HepG2 (cell line): ENCODE measurements around the gene LCORL. TPM values are rescaled to one million over a fixed set of nuclear protein-coding genes. Genes with fewer than 3 reads are reported as not detected.

Experiments used
- ATM ChIP-seq: fragments of 450-650 bp; IDR thresholded peaks from 2 replicates; pipeline ENCODE4 v1.7.1; 2017; ENCODE audit warnings: mild to moderate bottlenecking, borderline replicate concordance
- CENPT ChIP-seq: sonication (generic); formaldehyde crosslinking; IDR thresholded peaks from 2 replicates; pipeline ENCODE4 v1.8.0; 2022; ENCODE audit warnings: low read depth, mild to moderate bottlenecking, moderate library complexity, missing genetic modification reagents
- EEA1 ChIP-seq: sonication (generic); formaldehyde crosslinking; IDR thresholded peaks from 2 replicates; pipeline ENCODE4 v1.5.1; 2020; ENCODE audit warnings: mild to moderate bottlenecking, missing genetic modification reagents, borderline replicate concordance
- EED ChIP-seq: sonication (generic); formaldehyde crosslinking; IDR thresholded peaks from 2 replicates; pipeline ENCODE4 v1.5.0; 2020; ENCODE audit warnings: mild to moderate bottlenecking, missing genetic modification reagents
- FOSL1 ChIP-seq: sonication (generic); formaldehyde crosslinking; IDR thresholded peaks from 2 replicates; pipeline ENCODE4 v1.9.0; 2021; ENCODE audit warnings: missing genetic modification reagents, borderline replicate concordance
- GZF1 ChIP-seq: sonication (generic); formaldehyde crosslinking; IDR thresholded peaks from 2 replicates; pipeline ENCODE4 v1.5.1; 2020; ENCODE audit warnings: mild to moderate bottlenecking, missing genetic modification reagents
- HCFC1 ChIP-seq: fragments of 150-350 bp; IDR thresholded peaks from 2 replicates; pipeline ENCODE4 v1.6.1; 2014; ENCODE audit warnings: low read depth, low read length
- PHF5A ChIP-seq: IDR thresholded peaks from one replicate; pipeline ENCODE4 v1.6.1; 2018; ENCODE audit warnings: low read depth, missing genetic modification reagents; ENCODE audit not compliant: unreplicated experiment
- ZNF230 ChIP-seq: sonication (generic); formaldehyde crosslinking; IDR thresholded peaks from 2 replicates; pipeline ENCODE4 v1.4.0; 2020; ENCODE audit warnings: mild to moderate bottlenecking, missing genetic modification reagents
- ZNF350 ChIP-seq: sonication (generic); formaldehyde crosslinking; IDR thresholded peaks from 2 replicates; pipeline ENCODE4 v1.4.0; 2020; ENCODE audit warnings: mild to moderate bottlenecking, low read depth, missing genetic modification reagents, borderline replicate concordance
- ZNF446 ChIP-seq: sonication (generic); formaldehyde crosslinking; IDR thresholded peaks from 2 replicates; pipeline ENCODE4 v1.5.0; 2020; ENCODE audit warnings: mild to moderate bottlenecking, missing genetic modification reagents
- ZNF484 ChIP-seq: sonication (generic); formaldehyde crosslinking; IDR thresholded peaks from 2 replicates; pipeline ENCODE4 v1.5.1; 2020; ENCODE audit warnings: mild to moderate bottlenecking, low read depth, missing genetic modification reagents, borderline replicate concordance
- ZNF510 ChIP-seq: sonication (generic); formaldehyde crosslinking; IDR thresholded peaks from 2 replicates; pipeline ENCODE4 v1.4.0; 2020; ENCODE audit warnings: low read depth, mild to moderate bottlenecking, missing genetic modification reagents
- ZNF577 ChIP-seq: sonication (generic); formaldehyde crosslinking; IDR thresholded peaks from 2 replicates; pipeline ENCODE4 v1.4.0; 2020; ENCODE audit warnings: mild to moderate bottlenecking, low read depth, missing genetic modification reagents, borderline replicate concordance
- ZNF709 ChIP-seq: sonication (generic); formaldehyde crosslinking; IDR thresholded peaks from 2 replicates; pipeline ENCODE4 v1.5.0; 2020; ENCODE audit warnings: mild to moderate bottlenecking, missing genetic modification reagents
- ZNF749 ChIP-seq: sonication (generic); formaldehyde crosslinking; IDR thresholded peaks from 2 replicates; pipeline ENCODE4 v1.8.0; 2022; ENCODE audit warnings: mild to moderate bottlenecking, missing genetic modification reagents, moderate library complexity, borderline replicate concordance
- polyA plus RNA-seq, 8 experiments: library from polyadenylated mRNA; depleted of rRNA in 3 of 8; stranded (reverse) in 7 of 8; unstranded in 1 of 8; fragments of >200 nt; fragmentation: Illumina TruSeq in 4 of 8; extraction: Trizol in 4 of 8; gene quantifications; 2 replicates each; pipeline versions ENCODE4 v1.2.1 to v1.2.3, GENCODE V29; 2011 to 2016; ENCODE audit warnings: low read depth in 4 of 8, missing spikeins in 1 of 8, mixed read lengths in 1 of 8; ENCODE audit not compliant: insufficient read depth in 1 of 8
- total RNA-seq, 5 experiments: library from RNA; depleted of rRNA; stranded (reverse); fragments of >200 nt; fragmentation: Illumina TruSeq; extraction: Trizol; gene quantifications; 2 replicates each; pipeline ENCODE4 v1.2.3, GENCODE V29; 2016; ENCODE audit warnings: low read depth in 1 of 5
- TF ChIP-seq, protein P1 (sequence below): sonication (generic); formaldehyde crosslinking; IDR thresholded peaks from 2 replicates; pipeline ENCODE4 v1.4.0; 2020; ENCODE audit warnings: missing genetic modification reagents
- TF ChIP-seq, protein P2 (sequence below), 2 experiments: sonication (generic) in 1 of 2; formaldehyde crosslinking in 1 of 2; IDR thresholded peaks; 2 replicates each; pipeline versions ENCODE4 v1.4.0 to v1.6.1; 2018 to 2020; ENCODE audit warnings: missing genetic modification reagents in 2 of 2, borderline replicate concordance in 1 of 2, low read depth in 1 of 2, mild to moderate bottlenecking in 1 of 2, missing biosample characterization in 1 of 2
- TF ChIP-seq, protein P3 (sequence below): IDR thresholded peaks from 2 replicates; pipeline ENCODE4 v1.6.1; 2016; ENCODE audit warnings: low read depth, borderline replicate concordance
- TF ChIP-seq, protein P4 (sequence below): sonication (generic); formaldehyde crosslinking; IDR thresholded peaks from 2 replicates; pipeline ENCODE4 v1.4.0; 2020; ENCODE audit warnings: mild to moderate bottlenecking, missing genetic modification reagents
- TF ChIP-seq, protein P5 (sequence below): sonication (generic); formaldehyde crosslinking; conservative IDR thresholded peaks from 2 replicates; pipeline ENCODE4 v1.4.0; 2020; ENCODE audit warnings: missing genetic modification reagents

LCORL gene
- total and polyA plus RNA-seq, 2 of the 13 experiments (the other 11 are each of a cell fraction or from before 2014, with no cell fraction given), result 5.3 to 14.5 TPM

DNA sequence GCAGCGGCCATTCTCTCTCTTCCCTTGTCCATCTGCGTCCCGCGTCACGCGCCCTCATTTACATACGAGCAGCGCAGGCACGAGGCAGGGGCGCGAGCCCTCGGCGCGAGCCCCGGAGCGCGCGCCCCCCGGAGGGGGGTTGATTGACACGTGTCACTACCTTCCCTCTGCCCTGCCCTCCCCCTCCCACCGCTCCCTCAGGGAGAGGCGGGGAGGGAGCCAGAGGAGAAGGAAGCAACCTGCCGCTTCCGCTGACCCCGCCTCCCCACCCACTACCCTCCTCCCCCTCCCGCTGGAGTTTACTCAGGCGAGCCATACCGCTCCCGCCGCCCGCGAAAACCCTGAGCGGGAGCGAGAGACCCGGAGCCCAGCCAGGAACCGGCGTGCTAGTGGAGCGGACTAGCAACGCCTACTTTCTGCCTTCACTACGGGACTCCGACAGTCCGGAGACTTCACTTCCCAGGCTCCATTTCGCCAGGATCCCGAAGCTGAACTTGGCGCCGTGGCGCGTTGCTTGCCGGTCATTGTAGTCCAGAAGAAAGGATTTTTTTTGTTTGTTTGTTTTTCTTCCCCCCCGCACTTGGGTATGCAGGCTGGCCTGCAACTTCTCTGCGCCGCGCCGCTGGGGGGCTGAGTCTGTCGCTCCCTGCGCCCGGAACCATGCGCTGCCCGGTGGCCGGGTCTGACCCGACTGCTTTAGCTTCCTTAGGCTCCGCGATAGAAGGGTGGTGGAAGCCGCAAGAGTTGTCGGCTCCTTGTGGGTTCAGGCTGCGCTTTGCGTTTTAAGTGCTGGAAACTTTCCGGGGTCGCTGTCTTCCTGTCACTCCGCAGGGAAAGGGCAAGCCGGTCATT, at the start of gene LCORL (continued):
- TF ChIP-seq, protein P1, sequence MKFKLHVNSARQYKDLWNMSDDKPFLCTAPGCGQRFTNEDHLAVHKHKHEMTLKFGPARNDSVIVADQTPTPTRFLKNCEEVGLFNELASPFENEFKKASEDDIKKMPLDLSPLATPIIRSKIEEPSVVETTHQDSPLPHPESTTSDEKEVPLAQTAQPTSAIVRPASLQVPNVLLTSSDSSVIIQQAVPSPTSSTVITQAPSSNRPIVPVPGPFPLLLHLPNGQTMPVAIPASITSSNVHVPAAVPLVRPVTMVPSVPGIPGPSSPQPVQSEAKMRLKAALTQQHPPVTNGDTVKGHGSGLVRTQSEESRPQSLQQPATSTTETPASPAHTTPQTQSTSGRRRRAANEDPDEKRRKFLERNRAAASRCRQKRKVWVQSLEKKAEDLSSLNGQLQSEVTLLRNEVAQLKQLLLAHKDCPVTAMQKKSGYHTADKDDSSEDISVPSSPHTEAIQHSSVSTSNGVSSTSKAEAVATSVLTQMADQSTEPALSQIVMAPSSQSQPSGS, result no peak; the same call in 1 of the 2 replicates
- TF ChIP-seq, protein P2, sequence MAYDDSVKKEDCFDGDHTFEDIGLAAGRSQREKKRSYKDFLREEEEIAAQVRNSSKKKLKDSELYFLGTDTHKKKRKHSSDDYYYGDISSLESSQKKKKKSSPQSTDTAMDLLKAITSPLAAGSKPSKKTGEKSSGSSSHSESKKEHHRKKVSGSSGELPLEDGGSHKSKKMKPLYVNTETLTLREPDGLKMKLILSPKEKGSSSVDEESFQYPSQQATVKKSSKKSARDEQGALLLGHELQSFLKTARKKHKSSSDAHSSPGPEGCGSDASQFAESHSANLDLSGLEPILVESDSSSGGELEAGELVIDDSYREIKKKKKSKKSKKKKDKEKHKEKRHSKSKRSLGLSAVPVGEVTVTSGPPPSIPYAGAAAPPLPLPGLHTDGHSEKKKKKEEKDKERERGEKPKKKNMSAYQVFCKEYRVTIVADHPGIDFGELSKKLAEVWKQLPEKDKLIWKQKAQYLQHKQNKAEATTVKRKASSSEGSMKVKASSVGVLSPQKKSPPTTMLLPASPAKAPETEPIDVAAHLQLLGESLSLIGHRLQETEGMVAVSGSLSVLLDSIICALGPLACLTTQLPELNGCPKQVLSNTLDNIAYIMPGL (CRISPR knock-in tag; IDR thresholded peaks at IDR 0.05; ENCODE audit: borderline replicate concordance in 1 of 2, low read depth in 1 of 2), result peak; percentile 47 to 72; a peak in 3 of 4 replicates
- TF ChIP-seq GZF1 (no peak), ATM (no peak), ZNF510 (CRISPR knock-in tag) (0 out of 2 replicates have a peak, but pooled peaks have one; percentile 58), EED (CRISPR knock-in tag) (no peak), ZNF577 (CRISPR knock-in tag) (no peak), CENPT (CRISPR knock-in tag) (no peak), FOSL1 (CRISPR knock-in tag) (no peak), ZNF230 (CRISPR knock-in tag) (peak; percentile 67), ZNF446 (CRISPR knock-in tag) (no peak), ZNF484 (CRISPR knock-in tag) (no peak), HCFC1 (peak; percentile 95), EEA1 (CRISPR knock-in tag) (no peak), PHF5A (CRISPR knock-in tag) (no peak), ZNF350 (CRISPR knock-in tag) (peak; percentile 90; the same call in 1 of the 2 replicates), ZNF749 (no peak), ZNF709 (CRISPR knock-in tag) (no peak; the same call in 1 of the 2 replicates)
- TF ChIP-seq, protein P3, sequence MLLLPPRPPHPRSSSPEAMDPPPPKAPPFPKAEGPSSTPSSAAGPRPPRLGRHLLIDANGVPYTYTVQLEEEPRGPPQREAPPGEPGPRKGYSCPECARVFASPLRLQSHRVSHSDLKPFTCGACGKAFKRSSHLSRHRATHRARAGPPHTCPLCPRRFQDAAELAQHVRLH (CRISPR knock-in tag), result peak; percentile 64; the same call in 1 of the 2 replicates
- TF ChIP-seq, protein P4, sequence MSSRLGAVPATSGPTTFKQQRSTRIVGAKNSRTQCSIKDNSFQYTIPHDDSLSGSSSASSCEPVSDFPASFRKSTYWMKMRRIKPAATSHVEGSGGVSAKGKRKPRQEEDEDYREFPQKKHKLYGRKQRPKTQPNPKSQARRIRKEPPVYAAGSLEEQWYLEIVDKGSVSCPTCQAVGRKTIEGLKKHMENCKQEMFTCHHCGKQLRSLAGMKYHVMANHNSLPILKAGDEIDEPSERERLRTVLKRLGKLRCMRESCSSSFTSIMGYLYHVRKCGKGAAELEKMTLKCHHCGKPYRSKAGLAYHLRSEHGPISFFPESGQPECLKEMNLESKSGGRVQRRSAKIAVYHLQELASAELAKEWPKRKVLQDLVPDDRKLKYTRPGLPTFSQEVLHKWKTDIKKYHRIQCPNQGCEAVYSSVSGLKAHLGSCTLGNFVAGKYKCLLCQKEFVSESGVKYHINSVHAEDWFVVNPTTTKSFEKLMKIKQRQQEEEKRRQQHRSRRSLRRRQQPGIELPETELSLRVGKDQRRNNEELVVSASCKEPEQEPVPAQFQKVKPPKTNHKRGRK (CRISPR knock-in tag), result no peak
- TF ChIP-seq, protein P5, sequence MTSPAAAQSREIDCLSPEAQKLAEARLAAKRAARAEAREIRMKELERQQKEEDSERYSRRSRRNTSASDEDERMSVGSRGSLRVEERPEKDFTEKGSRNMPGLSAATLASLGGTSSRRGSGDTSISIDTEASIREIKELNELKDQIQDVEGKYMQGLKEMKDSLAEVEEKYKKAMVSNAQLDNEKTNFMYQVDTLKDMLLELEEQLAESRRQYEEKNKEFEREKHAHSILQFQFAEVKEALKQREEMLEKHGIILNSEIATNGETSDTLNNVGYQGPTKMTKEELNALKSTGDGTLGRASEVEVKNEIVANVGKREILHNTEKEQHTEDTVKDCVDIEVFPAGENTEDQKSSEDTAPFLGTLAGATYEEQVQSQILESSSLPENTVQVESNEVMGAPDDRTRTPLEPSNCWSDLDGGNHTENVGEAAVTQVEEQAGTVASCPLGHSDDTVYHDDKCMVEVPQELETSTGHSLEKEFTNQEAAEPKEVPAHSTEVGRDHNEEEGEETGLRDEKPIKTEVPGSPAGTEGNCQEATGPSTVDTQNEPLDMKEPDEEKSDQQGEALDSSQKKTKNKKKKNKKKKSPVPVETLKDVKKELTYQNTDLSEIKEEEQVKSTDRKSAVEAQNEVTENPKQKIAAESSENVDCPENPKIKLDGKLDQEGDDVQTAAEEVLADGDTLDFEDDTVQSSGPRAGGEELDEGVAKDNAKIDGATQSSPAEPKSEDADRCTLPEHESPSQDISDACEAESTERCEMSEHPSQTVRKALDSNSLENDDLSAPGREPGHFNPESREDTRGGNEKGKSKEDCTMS (CRISPR knock-in tag), result no peak
